NK-92 (cell line): ENCODE results near the gene PIAS1.
"Not testable (repeated sequence)": the region's sequence is repeated elsewhere in the genome, so short reads cannot be mapped to it uniquely, and the experiment has no call there.

Source experiments
- DNase-seq: peaks from one replicate; lab custom pipeline; 2025; ENCODE audit not compliant: unreplicated experiment; lab: John Stamatoyannopoulos, UW

PIAS1 gene

GRCh38 chr15:68113751-68114150, 59.6 kb downstream of the PIAS1 start:
- no peak for DNase-seq

- DNase-seq = no peak
Observed at GRCh38 chr15:68114356-68114755, 60.2 kb downstream of the PIAS1 start.

DNA sequence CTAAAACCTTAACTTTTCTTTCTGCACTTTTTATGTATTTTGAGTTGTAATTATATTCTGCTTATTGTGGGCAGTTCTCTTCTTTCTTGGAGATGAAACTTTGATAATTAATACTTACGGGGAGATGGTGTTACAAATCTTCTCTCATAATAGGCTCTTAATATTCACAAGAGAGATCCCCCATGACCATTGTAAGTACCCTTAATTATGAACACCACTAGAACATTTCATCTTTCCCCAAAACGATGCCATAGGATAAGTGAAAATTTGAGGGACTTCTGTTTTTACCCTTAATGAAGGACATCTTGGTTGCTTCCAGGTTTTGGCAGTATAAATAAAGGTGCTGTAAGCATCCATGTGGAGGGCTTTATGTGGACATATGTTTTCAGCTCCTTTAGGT, 60.7 kb downstream of the PIAS1 start:
- DNase-seq = no peak

- no peak for DNase-seq
Observed at GRCh38 chr15:68124700-68125099, 70.6 kb downstream of the PIAS1 start.

GRCh38 chr15:68126396-68126795, 72.3 kb downstream of the PIAS1 start:
- DNase-seq = no peak

DNA sequence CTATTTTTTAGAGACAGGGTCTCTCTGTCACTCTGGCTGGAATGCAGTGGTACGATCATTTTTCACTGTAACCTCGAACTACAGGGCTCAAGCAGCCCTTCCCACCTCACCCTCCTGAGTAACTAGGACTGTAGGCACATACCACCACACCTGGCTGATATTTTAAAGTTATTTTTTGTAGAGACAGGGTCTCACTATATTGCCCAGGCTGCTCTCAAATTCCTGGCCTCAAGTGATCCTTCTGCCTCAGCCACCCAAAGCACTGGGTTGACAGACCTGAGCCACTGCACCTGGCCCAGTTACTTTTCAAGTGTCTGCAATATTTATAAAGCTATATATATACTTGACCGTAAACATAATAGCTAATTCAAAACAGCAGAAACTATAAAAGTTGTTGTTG, 75.0 kb downstream of the PIAS1 start:
- DNase-seq = no peak

- no peak for DNase-seq
Observed at GRCh38 chr15:68130851-68131250, 76.7 kb downstream of the PIAS1 start.

DNA sequence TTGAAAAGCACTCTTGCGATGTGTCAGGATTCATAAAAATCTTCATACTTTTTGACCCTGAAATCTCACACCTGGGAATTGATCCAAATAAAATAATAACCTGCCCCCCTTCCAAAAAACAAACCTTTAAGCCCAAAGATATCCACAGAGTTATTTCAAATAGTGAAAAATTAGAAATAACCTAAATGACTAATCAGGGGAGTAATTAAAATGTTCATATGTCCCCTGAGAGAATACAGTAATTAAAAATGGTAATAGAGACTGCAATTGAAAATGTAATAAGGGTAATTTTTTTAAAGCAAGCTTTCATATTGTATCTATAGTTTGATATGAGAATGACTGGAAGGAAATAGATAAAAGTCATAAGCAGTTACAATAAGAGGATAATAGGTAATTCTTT, 83.0 kb downstream of the PIAS1 start:
- DNase-seq = no peak

DNA sequence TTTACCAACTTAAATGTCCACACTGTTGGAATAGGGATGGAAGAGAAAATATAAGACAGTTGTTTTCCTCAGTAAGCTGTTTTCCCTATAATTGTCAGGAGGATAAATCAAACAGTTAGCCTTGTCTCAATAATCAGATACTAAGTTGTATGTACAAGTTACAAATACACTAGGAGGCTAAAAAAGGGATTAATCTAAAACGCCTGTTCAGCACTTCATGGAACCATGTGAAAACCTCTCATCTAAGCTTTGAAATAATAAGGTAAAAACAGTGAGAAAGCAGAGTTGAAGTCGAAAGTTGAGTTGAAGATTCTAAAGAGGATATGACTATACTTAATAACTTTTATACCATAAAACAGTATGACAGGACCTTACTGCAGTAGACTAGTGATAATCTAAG, 89.0 kb downstream of the PIAS1 start:
- no peak for DNase-seq

GRCh38 chr15:68143785-68144184, 89.7 kb downstream of the PIAS1 start:
- DNase-seq = no peak

GRCh38 chr15:68145706-68146105, 91.6 kb downstream of the PIAS1 start:
- DNase-seq = no peak

DNA sequence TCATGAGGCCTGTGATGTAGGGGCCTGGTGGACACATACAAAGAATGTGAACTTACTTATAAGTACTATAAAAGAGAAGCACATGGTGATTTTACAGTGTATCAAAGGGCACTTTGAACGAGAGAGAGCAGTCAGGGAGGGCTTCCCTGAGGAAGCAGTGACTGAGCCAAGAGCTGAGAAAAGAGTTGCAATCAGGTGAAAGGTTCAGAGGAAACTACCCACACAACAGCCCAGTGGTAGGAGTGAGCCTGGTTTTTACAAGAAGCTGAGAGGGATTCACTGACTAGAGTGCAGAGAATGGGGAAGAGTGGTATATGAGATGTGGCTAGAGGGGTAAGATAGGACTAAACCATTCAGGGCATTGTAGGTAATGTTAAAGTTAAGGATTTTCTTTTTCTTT, 93.9 kb downstream of the PIAS1 start:
- DNase-seq = no peak

GRCh38 chr15:68149059-68149458, 94.9 kb downstream of the PIAS1 start:
- DNase-seq = no peak

GRCh38 chr15:68150187-68150586, 96.1 kb downstream of the PIAS1 start:
- DNase-seq = no peak

GRCh38 chr15:68151277-68151676, 97.2 kb downstream of the PIAS1 start:
- no peak for DNase-seq

DNA sequence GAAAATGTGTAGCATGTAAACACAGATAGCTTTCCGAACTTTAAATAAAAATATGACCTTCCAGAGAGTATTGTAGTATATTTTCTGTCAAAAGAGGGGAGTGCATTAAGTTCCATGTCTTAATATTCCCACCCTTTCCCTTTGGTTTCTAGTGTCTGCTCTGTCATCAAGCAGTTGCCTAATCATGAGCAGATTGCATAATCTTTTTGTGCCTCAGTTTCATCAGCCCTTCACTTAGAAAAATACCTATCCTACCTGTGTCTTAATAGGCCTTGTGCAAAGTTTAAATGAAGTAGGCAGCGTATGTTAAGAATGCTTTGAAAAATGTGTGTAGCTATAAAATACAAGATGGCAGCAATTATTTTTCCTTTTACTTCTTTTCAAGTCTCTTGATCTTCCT, 98.2 kb downstream of the PIAS1 start:
- DNase-seq = no peak

DNA sequence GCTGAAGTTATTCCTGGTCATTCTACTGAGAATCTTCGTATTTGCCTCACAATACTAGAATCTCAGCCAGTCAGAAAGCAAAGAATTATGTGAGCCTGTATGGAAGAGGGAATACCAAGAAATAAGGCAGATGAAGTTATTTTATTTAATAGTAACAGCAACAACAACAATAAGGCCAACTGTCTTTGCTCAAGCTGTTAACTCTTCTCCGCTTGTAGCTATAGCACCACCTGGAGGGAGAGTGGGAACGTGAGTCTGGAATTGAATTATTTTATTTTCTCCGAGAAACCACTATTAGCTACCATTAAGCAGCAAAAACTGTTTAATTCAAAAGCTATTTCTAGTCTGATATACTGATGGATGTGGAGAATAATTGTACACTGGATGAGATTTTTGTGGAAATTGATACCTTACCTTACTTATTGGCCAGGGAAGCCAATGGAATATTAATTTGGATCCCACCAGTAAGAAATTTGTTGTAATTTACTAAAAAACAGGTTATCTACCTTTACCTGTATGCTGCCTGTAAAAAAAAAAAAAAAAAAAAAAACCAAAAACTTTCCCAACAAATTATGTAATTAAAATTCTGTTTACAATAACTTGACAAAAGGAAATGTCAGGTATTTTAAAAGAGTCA, 100.9 kb downstream of the PIAS1 start:
- DNase-seq = no peak

DNA sequence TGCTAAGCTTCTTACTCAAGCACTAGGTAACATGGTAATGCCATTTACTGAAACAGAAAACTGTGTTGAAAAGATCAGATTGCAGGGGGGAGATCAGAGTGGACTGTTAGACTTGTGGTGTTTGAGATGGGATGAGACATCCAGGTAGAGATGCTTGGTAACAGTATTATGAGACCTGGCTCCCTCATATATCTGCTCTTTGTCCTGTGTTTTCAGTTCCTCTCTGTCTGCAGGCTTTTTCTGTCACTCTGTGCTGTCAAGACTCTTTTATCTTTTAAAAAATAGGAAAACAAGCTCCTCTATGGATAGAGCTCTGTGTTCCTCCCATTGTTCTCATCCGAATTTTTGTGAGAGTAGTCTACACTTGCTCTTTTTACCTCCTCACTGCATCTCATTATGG, 103.0 kb downstream of the PIAS1 start:
- DNase-seq = no peak

- DNase-seq = no peak
Observed at GRCh38 chr15:68158046-68158628, 104.0 kb downstream of the PIAS1 start.

DNA sequence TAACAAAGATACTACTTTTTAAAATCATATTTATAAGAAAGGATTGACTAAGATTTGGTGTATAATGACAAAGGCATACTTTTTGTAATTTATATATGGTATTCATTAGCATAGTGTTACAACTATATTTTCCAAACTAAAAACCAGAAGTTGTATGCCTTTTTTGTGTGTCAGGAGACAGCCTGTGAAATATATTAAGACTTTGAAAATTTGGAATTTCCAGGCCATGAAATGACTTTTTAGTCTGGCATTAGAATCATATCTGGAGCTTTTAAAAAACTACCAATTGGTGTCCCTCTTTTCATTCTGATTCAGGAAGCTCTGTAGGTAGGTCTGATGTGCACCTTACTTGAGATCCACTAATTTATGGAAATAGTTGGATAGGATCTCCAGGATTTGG, 109.1 kb downstream of the PIAS1 start:
- no peak for DNase-seq

- DNase-seq = no peak
Observed at GRCh38 chr15:68166847-68167246, 112.7 kb downstream of the PIAS1 start.

DNA sequence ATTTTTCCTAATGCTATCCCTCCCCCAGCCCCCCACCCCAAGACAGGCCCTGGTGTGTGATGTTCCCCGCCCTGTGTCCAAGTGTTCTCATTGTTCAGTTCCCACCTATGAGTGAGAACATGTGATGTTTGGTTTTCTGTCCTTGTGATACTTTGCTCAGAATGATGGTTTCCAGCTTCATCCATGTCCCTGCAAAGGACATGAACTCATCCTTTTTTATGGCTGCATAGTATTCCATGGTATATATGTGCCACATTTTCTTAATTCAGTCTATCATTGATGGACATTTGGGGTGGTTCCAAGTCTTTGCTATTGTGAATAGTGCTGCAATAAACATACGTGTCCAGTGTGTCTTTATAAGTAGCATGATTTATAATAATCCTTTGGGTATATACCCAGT, 117.9 kb downstream of the PIAS1 start:
- DNase-seq = not testable (repeated sequence)

DNA sequence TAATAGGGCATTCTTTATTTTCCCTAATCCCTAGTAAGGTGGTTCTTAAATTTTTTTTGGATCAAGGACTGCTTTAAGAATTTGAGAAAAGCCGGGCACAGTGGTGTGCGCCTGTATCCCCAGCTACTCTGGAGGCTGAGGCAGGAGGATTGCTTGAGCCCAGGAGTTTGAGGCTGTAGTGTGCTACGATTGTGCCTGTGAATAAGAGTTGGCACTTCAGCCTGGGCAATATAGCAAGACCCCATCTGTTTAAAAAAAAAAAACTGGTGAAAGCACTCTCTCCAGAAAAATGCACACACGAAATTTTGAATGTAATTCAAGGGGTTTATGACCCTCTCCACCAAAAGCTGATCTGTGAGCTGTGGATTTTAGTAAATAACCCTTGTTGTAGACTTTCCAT, 119.0 kb downstream of the PIAS1 start:
- DNase-seq = no peak
